ENCODE results near the gene PDE6G. TPM values are rescaled to one million over a fixed set of nuclear protein-coding genes. Genes with fewer than 3 reads are reported as not detected.

The PDE6G gene
- total RNA-seq, 2 experiments from 2014 or later: 8.9 to 11.4 TPM

GRCh38 chr17:81686614-81687013 lies 30.3 kb upstream of the PDE6G start:
- H3K27ac Mint-ChIP-seq: no peak overlapping the region
- H3K4me1 Mint-ChIP-seq (ENCODE audit: low read depth): peaks cover 35% of the 10 kb centered on the region
- ChIA-PET CTCF (no interaction called here), POLR2A (interaction anchor here (6.7 kb wide), 1 partner anchor 17 kb away, joined by 73 read pairs; the partner anchor contains the start of gene MRPL12)
- H3K36me3 Mint-ChIP-seq (ENCODE audit: low read depth): peaks cover 46% of the 10 kb centered on the region
- no peaks in the 10 kb centered on the region for H3K9me3 Mint-ChIP-seq
- intact Hi-C loops (cut with micrococcal nuclease): no loop called here
- no peak for TF ChIP-seq CTCF (IDR thresholded peaks at IDR 0.05)
- DNase-seq (no peak), ATAC-seq (no peak)
- no peak overlapping the region for H3K4me3 Mint-ChIP-seq
- H3K27me3 Mint-ChIP-seq: no peaks in the 10 kb centered on the region

- intact Hi-C loops (cut with micrococcal nuclease): no loop called here
- DNase-seq: peak; percentile 74
- peak overlapping the region; percentile 93 for H3K4me3 Mint-ChIP-seq
- no peaks in the 10 kb centered on the region for H3K27me3 Mint-ChIP-seq
- ATAC-seq: no peak
- ChIA-PET CTCF (interaction anchor here (1.1 to 2.7 kb wide), 3 partner anchors 10 to 169 kb away, joined by 3 to 11 read pairs (median 3); partner anchors contain the start of gene MRPL12), POLR2A (interaction anchor here (0.5 to 6.7 kb wide), 12 partner anchors 10 to 182 kb away, joined by 3 to 73 read pairs (median 8); partner anchors contain the start of genes CCDC137, FAAP100, MRPL12 and OXLD1)
- H3K36me3 Mint-ChIP-seq (ENCODE audit: low read depth): peaks cover 49% of the 10 kb centered on the region
- H3K9me3 Mint-ChIP-seq: no peaks in the 10 kb centered on the region
- peak overlapping the region; percentile 77 for H3K27ac Mint-ChIP-seq
- H3K4me1 Mint-ChIP-seq (ENCODE audit: low read depth): peaks cover 35% of the 10 kb centered on the region
- no peak for TF ChIP-seq CTCF (IDR thresholded peaks at IDR 0.05)
Measured at GRCh38 chr17:81685108-81685507, 28.8 kb upstream of the PDE6G start.

GRCh38 chr17:81684442-81684911 lies 28.1 kb upstream of the PDE6G start:
- ChIA-PET CTCF (interaction anchor here (1.1 to 2.7 kb wide), 4 partner anchors 9 to 185 kb away, joined by 3 to 11 read pairs (median 4); partner anchors contain the start of gene MRPL12), POLR2A (interaction anchor here (0.5 to 6.7 kb wide), 12 partner anchors 9 to 183 kb away, joined by 3 to 73 read pairs (median 8); partner anchors contain the start of genes CCDC137, FAAP100, MRPL12 and OXLD1)
- ATAC-seq: no peak
- Mint-ChIP-seq H3K36me3 (ENCODE audit: low read depth) (peaks cover 45% of the 10 kb centered on the region), H3K9me3 (no peaks in the 10 kb centered on the region), H3K27ac (peak overlapping the region; percentile 77), H3K4me1 (ENCODE audit: low read depth) (peaks cover 35% of the 10 kb centered on the region), H3K4me3 (peak overlapping the region; percentile 93), H3K27me3 (no peaks in the 10 kb centered on the region)
- intact Hi-C loops (cut with micrococcal nuclease): no loop called here
- no peak for TF ChIP-seq CTCF (IDR thresholded peaks at IDR 0.05)
- peak; percentile 48 for DNase-seq

GRCh38 chr17:81683584-81684441 lies 27.5 kb upstream of the PDE6G start, which contains the start of the genes ARL16 and HGS:
Gene ARL16 (minus strand): TSS chr17:81683797. CDS start chr17:81683753, 44 bp downstream.
Gene HGS (plus strand): TSS chr17:81684011. CDS start chr17:81684067, 56 bp downstream.
- CTCF ChIA-PET: interaction anchor here (0.6 to 2.7 kb wide), 8 partner anchors 9 to 338 kb away, joined by 3 to 11 read pairs (median 4); partner anchors contain the start of genes CENPX and MRPL12
- H3K36me3 Mint-ChIP-seq (ENCODE audit: low read depth): peaks cover 40% of the 10 kb centered on the region
- intact Hi-C loops (cut with micrococcal nuclease): no loop called here

More at GRCh38 chr17:81683584-81684441, 27.5 kb upstream of the PDE6G start, which contains the start of the genes ARL16 and HGS:
- Mint-ChIP-seq H3K4me3 (peak within 1 kb of the TSS; percentile 93), H3K27ac (peak within 1 kb of the TSS; percentile 85), H3K9me3 (no peaks in the 10 kb centered on the region), H3K4me1 (ENCODE audit: low read depth) (peaks cover 31% of the 10 kb centered on the region), H3K27me3 (no peaks in the 10 kb centered on the region)
- POLR2A ChIA-PET: interaction anchor here (0.7 to 6.7 kb wide), 15 partner anchors 9 to 183 kb away, joined by 3 to 73 read pairs (median 7); partner anchors contain the start of genes CCDC137, FAAP100, MRPL12 and OXLD1
- peak; percentile 99 for ATAC-seq
- peak; percentile 98 for DNase-seq
- no peak for TF ChIP-seq CTCF (IDR thresholded peaks at IDR 0.05)

All from activated CD8-positive, alpha-beta T cell treated with anti-CD3 and anti-CD28 coated beads for 36 hours (primary cell).